Ascending aorta (tissue), 2 donors: ENCODE measurements around the gene DNTT. TPM values are rescaled to one million over a fixed set of nuclear protein-coding genes. Genes with fewer than 3 reads are reported as not detected.
A peak's percentile ranks its signal among the peaks of the same experiment; 100 is the strongest.

Experiments
- DNase-seq, 2 donors: peaks; one replicate each; pipeline ENCODE4 v3.0.0-alpha.2; 2019; ENCODE audit warnings: low spot score in 2 of 2
- H3K27ac ChIP-seq, 2 donors: fragments of 200-600 bp; sonication (generic); one replicate each; pipeline ENCODE4 v1.5.1; 2016 to 2017; ENCODE audit warnings: mild to moderate bottlenecking in 1 of 2
- H3K27me3 ChIP-seq: fragments of 200-600 bp; sonication (generic); one replicate; pipeline ENCODE4 v1.5.1; 2017
- H3K36me3 ChIP-seq, 2 donors: fragments of 200-600 bp; sonication (generic); one replicate each; pipeline ENCODE4 v1.5.1; 2016
- H3K4me1 ChIP-seq, 2 donors: fragments of 200-600 bp; sonication (generic); one replicate each; pipeline ENCODE4 v1.5.1; 2016 to 2017; ENCODE audit warnings: mild to moderate bottlenecking in 1 of 2
- H3K4me3 ChIP-seq, 2 donors: fragments of 200-600 bp; sonication (generic); one replicate each; pipeline ENCODE4 v1.5.1; 2016 to 2017; ENCODE audit warnings: mild to moderate bottlenecking in 1 of 2
- H3K9me3 ChIP-seq, 2 donors: fragments of 200-600 bp; sonication (generic); one replicate each; pipeline ENCODE4 v1.5.1; 2016
- CTCF ChIP-seq, 3 experiments: fragments of 200-600 bp in 2 of 3; fragments of 450-650 bp in 1 of 3; sonication (generic) in 2 of 3; IDR thresholded peaks; one replicate each; pipeline ENCODE4 v1.5.1; 2016 to 2019; ENCODE audit warnings: antibody characterized with exemption in 3 of 3, mild to moderate bottlenecking in 1 of 3, moderate library complexity in 1 of 3
- intact Hi-C: fragments of 100-400 bp; cut with DNase I; formaldehyde crosslinking; loops from one replicate; pipeline ENCODE4 v1.15.1; 2023
- total RNA-seq: library from RNA; depleted of rRNA; stranded (reverse); fragments of >200 nt; gene quantifications from one replicate; pipeline ENCODE4 v1.1.0, GENCODE V29; 2016

DNTT gene
- total RNA-seq, 1 donor from 2014 or later: not detected

GRCh38 chr10:96369890-96370583, 65.8 kb downstream of the DNTT start:
- intact Hi-C loops: loop anchor here (10.0 kb wide), 1 partner anchor 655 kb away; no protein-coding TSS in a partner anchor
- H3K4me1 ChIP-seq: peaks cover 0 to 4% of the 10 kb centered on the region in 2 donors
- H3K4me3 ChIP-seq: no peak overlapping the region
- H3K27me3 ChIP-seq: no peaks in the 10 kb centered on the region
- no peaks in the 10 kb centered on the region for H3K9me3 ChIP-seq
- no peak overlapping the region for H3K27ac ChIP-seq
- no peak for TF ChIP-seq CTCF (IDR thresholded peaks at IDR 0.05)
- no peaks in the 10 kb centered on the region for H3K36me3 ChIP-seq
- no peak for DNase-seq

- peak; percentile 37 to 75 (median 75) for TF ChIP-seq CTCF (IDR thresholded peaks at IDR 0.05)
- no peaks in the 10 kb centered on the region for H3K27me3 ChIP-seq
- H3K27ac ChIP-seq: no peak overlapping the region
- intact Hi-C loops: loop anchor here (10.0 kb wide), 1 partner anchor 654 kb away; no protein-coding TSS in a partner anchor
- H3K36me3 ChIP-seq: no peaks in the 10 kb centered on the region
- H3K4me1 ChIP-seq: peaks cover 0 to 8% of the 10 kb centered on the region in 2 donors
- no peaks in the 10 kb centered on the region for H3K9me3 ChIP-seq
- DNase-seq: no peak
- H3K4me3 ChIP-seq: no peak overlapping the region
These were observed 66.4 kb downstream of the DNTT start for GRCh38 chr10:96370584-96371157.

- Histone ChIP-seq H3K9me3 (no peaks in the 10 kb centered on the region), H3K27ac (no peak overlapping the region), H3K4me1 (peaks cover 0 to 4% of the 10 kb centered on the region in 2 donors), H3K36me3 (no peaks in the 10 kb centered on the region), H3K27me3 (no peaks in the 10 kb centered on the region), H3K4me3 (no peak overlapping the region)
- no peak for TF ChIP-seq CTCF (IDR thresholded peaks at IDR 0.05)
- no peak for DNase-seq
- intact Hi-C loops: loop anchor here (10.0 kb wide), 1 partner anchor 653 kb away; no protein-coding TSS in a partner anchor
These were observed 67.1 kb downstream of the DNTT start for GRCh38 chr10:96371356-96371755.

- Histone ChIP-seq H3K9me3 (no peaks in the 10 kb centered on the region), H3K4me1 (peaks cover 0 to 4% of the 10 kb centered on the region in 2 donors), H3K4me3 (no peak overlapping the region), H3K27ac (no peak overlapping the region), H3K27me3 (no peaks in the 10 kb centered on the region), H3K36me3 (no peaks in the 10 kb centered on the region)
- intact Hi-C loops: loop anchor here (10.0 kb wide), 1 partner anchor 651 kb away; no protein-coding TSS in a partner anchor
- DNase-seq: no peak
- no peak for TF ChIP-seq CTCF (IDR thresholded peaks at IDR 0.05)
These were observed 69.8 kb downstream of the DNTT start for GRCh38 chr10:96374004-96374403.

- TF ChIP-seq CTCF (IDR thresholded peaks at IDR 0.05): no peak
These were observed 70.4 kb downstream of the DNTT start for GRCh38 chr10:96374639-96374984.

More at GRCh38 chr10:96374639-96374984, 70.4 kb downstream of the DNTT start:
- Histone ChIP-seq H3K9me3 (no peaks in the 10 kb centered on the region), H3K4me3 (peak overlapping the region; percentile 45 to 61), H3K27ac (no peak overlapping the region), H3K36me3 (no peaks in the 10 kb centered on the region), H3K27me3 (no peaks in the 10 kb centered on the region), H3K4me1 (peaks cover 0 to 4% of the 10 kb centered on the region in 2 donors)
- intact Hi-C loops: loop anchor here (10.0 kb wide), 1 partner anchor 650 kb away; no protein-coding TSS in a partner anchor
- DNase-seq: no peak
